ENCODE data around the gene TBX19.
A peak's percentile ranks its signal among the peaks of the same experiment; 100 is the strongest.

The TBX19 gene

GRCh38 chr1:168362991-168363390 lies 82.3 kb downstream of the TBX19 start:
- peak; percentile 82 for DNase-seq

Measured in activated CD4-positive, alpha-beta T cell treated with anti-CD3 and anti-CD28 coated beads, Interleukin-2, amount 50 U/mL, for 16 hours (primary cell).